SU-DHL-6 (cell line): ENCODE data around the gene CD247.

Source experiments
- EZH2phosphoT487 ChIP-seq: fragments of 200-600 bp; sonication (generic), shearing (Covaris generic); conservative IDR thresholded peaks from 2 replicates; pipeline ENCODE4 v1.6.1; 2018; ENCODE audit warnings: mild to moderate bottlenecking, antibody characterized with exemption, low read length, moderate library complexity, mixed read lengths
- TF ChIP-seq, protein P1 (sequence below): fragments of 200-600 bp; sonication (generic); IDR thresholded peaks from one replicate; pipeline ENCODE4 v1.5.1; 2017; ENCODE audit warnings: antibody characterized with exemption, mild to moderate bottlenecking, low read length, moderate library complexity; ENCODE audit not compliant: insufficient read depth, poor library complexity, severe bottlenecking

DNA sequence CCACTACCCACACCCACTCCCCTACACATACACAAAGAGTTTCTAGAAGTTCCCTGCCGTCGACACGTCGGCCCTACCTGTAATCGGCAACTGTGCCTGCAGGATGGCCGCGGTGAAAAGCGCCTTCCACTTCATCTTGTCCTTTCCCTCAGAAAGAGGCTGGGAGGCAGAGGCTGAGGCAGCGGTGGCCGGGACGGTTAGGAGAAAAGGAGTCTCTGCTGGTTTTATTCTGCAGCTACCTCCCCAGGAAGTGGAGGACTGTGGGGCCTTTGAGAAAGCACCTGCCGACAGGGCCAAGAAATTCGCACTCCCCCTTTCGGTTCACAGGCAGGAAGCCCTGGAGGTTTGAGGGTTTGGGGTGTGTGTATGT is at the start of gene CD247:
- TF ChIP-seq, protein P1, sequence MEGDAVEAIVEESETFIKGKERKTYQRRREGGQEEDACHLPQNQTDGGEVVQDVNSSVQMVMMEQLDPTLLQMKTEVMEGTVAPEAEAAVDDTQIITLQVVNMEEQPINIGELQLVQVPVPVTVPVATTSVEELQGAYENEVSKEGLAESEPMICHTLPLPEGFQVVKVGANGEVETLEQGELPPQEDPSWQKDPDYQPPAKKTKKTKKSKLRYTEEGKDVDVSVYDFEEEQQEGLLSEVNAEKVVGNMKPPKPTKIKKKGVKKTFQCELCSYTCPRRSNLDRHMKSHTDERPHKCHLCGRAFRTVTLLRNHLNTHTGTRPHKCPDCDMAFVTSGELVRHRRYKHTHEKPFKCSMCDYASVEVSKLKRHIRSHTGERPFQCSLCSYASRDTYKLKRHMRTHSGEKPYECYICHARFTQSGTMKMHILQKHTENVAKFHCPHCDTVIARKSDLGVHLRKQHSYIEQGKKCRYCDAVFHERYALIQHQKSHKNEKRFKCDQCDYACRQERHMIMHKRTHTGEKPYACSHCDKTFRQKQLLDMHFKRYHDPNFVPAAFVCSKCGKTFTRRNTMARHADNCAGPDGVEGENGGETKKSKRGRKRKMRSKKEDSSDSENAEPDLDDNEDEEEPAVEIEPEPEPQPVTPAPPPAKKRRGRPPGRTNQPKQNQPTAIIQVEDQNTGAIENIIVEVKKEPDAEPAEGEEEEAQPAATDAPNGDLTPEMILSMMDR = no peak
- no peak for TF ChIP-seq EZH2phosphoT487
